Fibroblast of lung (primary cell): ENCODE measurements around the gene SYNE1.

Source experiments
- EZH2 ChIP-seq: IDR thresholded peaks from 2 replicates; pipeline ENCODE4 v1.5.1; 2012; ENCODE audit warnings: low read length, control low read depth, mild to moderate bottlenecking; ENCODE audit errors: missing control alignments
- TF ChIP-seq, protein P1 (sequence below), 2 donors: IDR thresholded peaks in 1 of 2; conservative IDR thresholded peaks in 1 of 2; 1 replicate in 1 of 2; 2 replicates in 1 of 2; pipeline ENCODE4 v1.5.1; 2011 to 2012; ENCODE audit warnings: low read length in 2 of 2, control low read depth in 1 of 2, inconsistent platforms in 1 of 2, low read depth in 1 of 2, mild to moderate bottlenecking in 1 of 2

DNA sequence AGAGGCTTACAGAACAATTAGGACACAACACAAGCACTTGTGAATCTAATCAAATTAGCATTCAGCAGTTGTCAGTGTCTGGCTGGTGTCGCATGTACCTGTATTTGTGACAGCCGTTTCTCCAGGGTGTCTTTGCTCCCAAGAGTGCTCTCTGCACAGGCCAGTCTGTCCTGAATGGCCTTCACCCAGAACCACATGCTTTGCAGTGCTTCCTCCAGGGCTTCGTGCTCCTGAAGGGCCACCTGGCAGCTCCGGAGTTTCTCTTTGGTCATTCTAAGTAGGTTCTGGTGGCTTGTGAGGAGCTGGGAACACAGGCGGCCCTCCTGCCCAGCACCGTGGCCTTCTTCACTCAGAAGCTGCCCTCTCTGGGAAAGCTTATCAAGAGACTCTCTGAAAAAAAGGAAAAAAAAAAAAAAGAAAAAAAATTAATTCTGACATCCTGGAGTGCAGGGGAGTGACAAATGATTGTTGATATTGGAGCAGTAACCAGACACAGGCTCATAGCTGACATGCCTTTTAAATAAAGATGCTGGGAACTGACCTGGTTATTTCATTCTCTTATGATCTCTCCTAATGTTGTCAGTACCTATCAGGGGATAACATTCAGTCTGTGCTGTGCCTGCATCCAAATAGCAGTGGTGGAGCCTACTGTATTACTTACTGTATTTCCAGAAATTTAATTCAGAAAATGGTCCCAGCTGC, 245.8 kb downstream of the SYNE1 start:
- TF ChIP-seq, protein P1, sequence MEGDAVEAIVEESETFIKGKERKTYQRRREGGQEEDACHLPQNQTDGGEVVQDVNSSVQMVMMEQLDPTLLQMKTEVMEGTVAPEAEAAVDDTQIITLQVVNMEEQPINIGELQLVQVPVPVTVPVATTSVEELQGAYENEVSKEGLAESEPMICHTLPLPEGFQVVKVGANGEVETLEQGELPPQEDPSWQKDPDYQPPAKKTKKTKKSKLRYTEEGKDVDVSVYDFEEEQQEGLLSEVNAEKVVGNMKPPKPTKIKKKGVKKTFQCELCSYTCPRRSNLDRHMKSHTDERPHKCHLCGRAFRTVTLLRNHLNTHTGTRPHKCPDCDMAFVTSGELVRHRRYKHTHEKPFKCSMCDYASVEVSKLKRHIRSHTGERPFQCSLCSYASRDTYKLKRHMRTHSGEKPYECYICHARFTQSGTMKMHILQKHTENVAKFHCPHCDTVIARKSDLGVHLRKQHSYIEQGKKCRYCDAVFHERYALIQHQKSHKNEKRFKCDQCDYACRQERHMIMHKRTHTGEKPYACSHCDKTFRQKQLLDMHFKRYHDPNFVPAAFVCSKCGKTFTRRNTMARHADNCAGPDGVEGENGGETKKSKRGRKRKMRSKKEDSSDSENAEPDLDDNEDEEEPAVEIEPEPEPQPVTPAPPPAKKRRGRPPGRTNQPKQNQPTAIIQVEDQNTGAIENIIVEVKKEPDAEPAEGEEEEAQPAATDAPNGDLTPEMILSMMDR (conservative IDR thresholded peaks at IDR 0.05 in 1 of 2, IDR thresholded peaks at IDR 0.05 in 1 of 2; ENCODE audit: low read depth in 1 of 2, low read length in 2 of 2): no peak
- TF ChIP-seq EZH2: no peak
